Hepatocyte (in vitro differentiated cells): ENCODE results near the gene MIGA2. TPM values are rescaled to one million over a fixed set of nuclear protein-coding genes. Genes with fewer than 3 reads are reported as not detected.

ENCODE experiments used
- DNase-seq: peaks from one replicate; pipeline ENCODE4 v3.0.0-alpha.2; 2016; ENCODE audit warnings: low spot score
- H2AFZ ChIP-seq: fragments of 200-600 bp; sonication (generic); 2 replicates; pipeline ENCODE4 v1.6.0; 2016; ENCODE audit warnings: antibody characterized with exemption, mild to moderate bottlenecking
- H3K27ac ChIP-seq: fragments of 200-600 bp; sonication (generic); 2 replicates; pipeline ENCODE4 v1.5.1; 2016; ENCODE audit warnings: mild to moderate bottlenecking
- H3K27me3 ChIP-seq: fragments of 200-600 bp; sonication (generic); 2 replicates; pipeline ENCODE4 v1.6.1; 2016
- H3K36me3 ChIP-seq: fragments of 200-600 bp; sonication (generic); replicated peaks from 2 replicates; pipeline ENCODE4 v1.5.1; 2016; ENCODE audit warnings: low read depth; ENCODE audit not compliant: insufficient read depth
- H3K4me1 ChIP-seq: fragments of 200-600 bp; sonication (generic); 2 replicates; pipeline ENCODE4 v1.5.1; 2016; ENCODE audit warnings: mild to moderate bottlenecking, moderate library complexity; ENCODE audit not compliant: insufficient read depth
- H3K4me2 ChIP-seq: fragments of 200-600 bp; sonication (generic); 2 replicates; pipeline ENCODE4 v1.6.0; 2016
- H3K4me3 ChIP-seq: fragments of 200-600 bp; sonication (generic); 2 replicates; pipeline ENCODE4 v1.5.1; 2016; ENCODE audit warnings: mild to moderate bottlenecking
- H3K79me2 ChIP-seq: fragments of 200-600 bp; sonication (generic); 2 replicates; pipeline ENCODE4 v1.6.0; 2017; ENCODE audit warnings: mild to moderate bottlenecking
- H3K9me2 ChIP-seq: fragments of 200-600 bp; sonication (generic); replicated peaks from 2 replicates; pipeline ENCODE4 v1.6.0; 2017; ENCODE audit warnings: mild to moderate bottlenecking; ENCODE audit not compliant: insufficient read depth
- H3K9me3 ChIP-seq: fragments of 200-600 bp; sonication (generic); 2 replicates; pipeline ENCODE4 v1.5.1; 2016; ENCODE audit warnings: low read depth, mild to moderate bottlenecking
- H4K20me1 ChIP-seq: fragments of 200-600 bp; sonication (generic); 2 replicates; pipeline ENCODE4 v1.6.0; 2016; ENCODE audit warnings: mild to moderate bottlenecking; ENCODE audit not compliant: insufficient read depth, poor library complexity, severe bottlenecking
- EZH2 ChIP-seq: fragments of 200-600 bp; sonication (generic); IDR thresholded peaks from 2 replicates; pipeline ENCODE4 v1.6.1; 2016; ENCODE audit warnings: antibody characterized with exemption, mild to moderate bottlenecking, borderline replicate concordance
- EZH2phosphoT487 ChIP-seq: fragments of 200-600 bp; sonication (generic); IDR thresholded peaks from one replicate; pipeline ENCODE4 v1.6.1; 2018; ENCODE audit warnings: antibody characterized with exemption, mild to moderate bottlenecking, low read depth, moderate library complexity; ENCODE audit not compliant: unreplicated experiment, severe bottlenecking
- WGBS: methylation state at CpG from one replicate; pipeline ENCODE4 v1.1.6; 2016; ENCODE audit warnings: low lambda C conversion rate; ENCODE audit errors: missing lambda C conversion rate; 5-methylcytosine and 5-hydroxymethylcytosine counted together
- polyA plus RNA-seq: library from polyadenylated mRNA; unstranded; fragments of >200 nt; fragmentation: Nextera tagmentation; extraction: Ambion mirVana; gene quantifications from 2 replicates; pipeline ENCODE4 v1.2.1, GENCODE V29; 2016
- total RNA-seq: library from RNA; depleted of rRNA; stranded (reverse); fragments of >200 nt; gene quantifications from 2 replicates; pipeline ENCODE4 v1.2.3, GENCODE V29; 2014
- TF ChIP-seq, protein P1 (sequence below): fragments of 200-600 bp; sonication (generic); IDR thresholded peaks from 2 replicates; pipeline ENCODE4 v1.5.1; 2016; ENCODE audit warnings: antibody characterized with exemption, mild to moderate bottlenecking; ENCODE audit not compliant: poor library complexity

The MIGA2 gene
- total and polyA plus RNA-seq, 2 experiments from 2014 or later: 23.4 to 29.5 TPM

DNA sequence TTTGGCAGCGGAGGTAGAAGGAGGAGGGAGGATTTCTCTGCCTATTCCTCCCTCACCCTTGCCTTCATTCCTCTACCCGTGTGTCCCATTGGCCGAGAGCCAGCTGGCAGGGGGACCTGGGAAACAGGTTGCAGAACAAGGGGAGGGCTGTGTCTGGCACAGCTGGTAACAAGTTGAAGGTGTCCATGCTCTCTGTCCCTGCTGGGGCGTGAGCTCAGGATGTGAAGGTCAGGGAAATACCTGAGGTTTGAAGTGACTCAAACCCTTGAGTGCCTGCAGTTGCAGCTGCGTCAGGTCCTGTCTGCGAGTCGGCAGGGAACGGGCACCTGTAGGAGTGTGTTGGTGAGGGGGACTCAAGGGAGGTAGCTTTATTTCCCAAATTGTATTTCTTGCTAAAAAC is 16.2 kb downstream of the MIGA2 start:
- H3K27ac ChIP-seq: no peak overlapping the region

DNA sequence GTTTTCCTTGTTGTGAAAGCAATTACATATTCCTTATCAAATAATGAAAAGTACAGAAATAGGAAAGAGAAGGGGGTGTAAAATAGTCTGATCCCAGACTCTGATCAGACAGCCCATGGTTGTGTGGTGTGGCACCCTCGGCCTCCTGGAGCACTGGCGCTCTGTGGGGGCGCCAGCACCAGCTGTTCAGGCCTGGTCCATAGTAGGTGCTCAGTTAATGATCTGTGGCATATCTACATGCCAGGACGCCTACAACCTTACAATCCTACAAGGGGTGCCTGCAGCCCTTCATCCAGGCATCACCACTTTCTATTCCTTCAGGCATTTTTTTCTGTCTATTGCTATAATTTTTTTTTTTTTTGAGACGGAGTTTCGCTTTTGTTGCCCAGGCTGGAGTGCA is 16.6 kb downstream of the MIGA2 start:
- H3K4me3 ChIP-seq: no peak overlapping the region
- H3K36me3 ChIP-seq: no peaks in the 10 kb centered on the region
- H4K20me1 ChIP-seq: no peaks in the 10 kb centered on the region
- TF ChIP-seq, protein P1, sequence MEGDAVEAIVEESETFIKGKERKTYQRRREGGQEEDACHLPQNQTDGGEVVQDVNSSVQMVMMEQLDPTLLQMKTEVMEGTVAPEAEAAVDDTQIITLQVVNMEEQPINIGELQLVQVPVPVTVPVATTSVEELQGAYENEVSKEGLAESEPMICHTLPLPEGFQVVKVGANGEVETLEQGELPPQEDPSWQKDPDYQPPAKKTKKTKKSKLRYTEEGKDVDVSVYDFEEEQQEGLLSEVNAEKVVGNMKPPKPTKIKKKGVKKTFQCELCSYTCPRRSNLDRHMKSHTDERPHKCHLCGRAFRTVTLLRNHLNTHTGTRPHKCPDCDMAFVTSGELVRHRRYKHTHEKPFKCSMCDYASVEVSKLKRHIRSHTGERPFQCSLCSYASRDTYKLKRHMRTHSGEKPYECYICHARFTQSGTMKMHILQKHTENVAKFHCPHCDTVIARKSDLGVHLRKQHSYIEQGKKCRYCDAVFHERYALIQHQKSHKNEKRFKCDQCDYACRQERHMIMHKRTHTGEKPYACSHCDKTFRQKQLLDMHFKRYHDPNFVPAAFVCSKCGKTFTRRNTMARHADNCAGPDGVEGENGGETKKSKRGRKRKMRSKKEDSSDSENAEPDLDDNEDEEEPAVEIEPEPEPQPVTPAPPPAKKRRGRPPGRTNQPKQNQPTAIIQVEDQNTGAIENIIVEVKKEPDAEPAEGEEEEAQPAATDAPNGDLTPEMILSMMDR: no peak
- no peak for TF ChIP-seq EZH2phosphoT487
- TF ChIP-seq EZH2: no peak
- H3K9me3 ChIP-seq: no peaks in the 10 kb centered on the region
- H3K4me2 ChIP-seq: no peak overlapping the region
- H3K79me2 ChIP-seq: no peaks in the 10 kb centered on the region
- H3K27ac ChIP-seq: no peak overlapping the region
- DNase-seq: no peak
- H2AFZ ChIP-seq: no peak overlapping the region
- H3K9me2 ChIP-seq: no peaks in the 10 kb centered on the region
- 100% methylated on average over 6 of the region's 6 CpGs for WGBS
- H3K27me3 ChIP-seq: no peaks in the 10 kb centered on the region
- H3K4me1 ChIP-seq: no peaks in the 10 kb centered on the region

More for the DNA sequence above, 16.2 kb downstream of the MIGA2 start:
- no peaks in the 10 kb centered on the region for H3K79me2 ChIP-seq
- H3K4me2 ChIP-seq: no peak overlapping the region
- H3K27me3 ChIP-seq: no peaks in the 10 kb centered on the region
- no peak for DNase-seq
- H3K9me2 ChIP-seq: no peaks in the 10 kb centered on the region
- TF ChIP-seq EZH2phosphoT487: no peak
- WGBS: 89% methylated on average over 8 of the region's 8 CpGs
- H3K4me1 ChIP-seq: no peaks in the 10 kb centered on the region
- no peaks in the 10 kb centered on the region for H4K20me1 ChIP-seq
- H3K36me3 ChIP-seq: no peaks in the 10 kb centered on the region
- H3K4me3 ChIP-seq: no peak overlapping the region
- no peaks in the 10 kb centered on the region for H3K9me3 ChIP-seq
- no peak overlapping the region for H2AFZ ChIP-seq

DNA sequence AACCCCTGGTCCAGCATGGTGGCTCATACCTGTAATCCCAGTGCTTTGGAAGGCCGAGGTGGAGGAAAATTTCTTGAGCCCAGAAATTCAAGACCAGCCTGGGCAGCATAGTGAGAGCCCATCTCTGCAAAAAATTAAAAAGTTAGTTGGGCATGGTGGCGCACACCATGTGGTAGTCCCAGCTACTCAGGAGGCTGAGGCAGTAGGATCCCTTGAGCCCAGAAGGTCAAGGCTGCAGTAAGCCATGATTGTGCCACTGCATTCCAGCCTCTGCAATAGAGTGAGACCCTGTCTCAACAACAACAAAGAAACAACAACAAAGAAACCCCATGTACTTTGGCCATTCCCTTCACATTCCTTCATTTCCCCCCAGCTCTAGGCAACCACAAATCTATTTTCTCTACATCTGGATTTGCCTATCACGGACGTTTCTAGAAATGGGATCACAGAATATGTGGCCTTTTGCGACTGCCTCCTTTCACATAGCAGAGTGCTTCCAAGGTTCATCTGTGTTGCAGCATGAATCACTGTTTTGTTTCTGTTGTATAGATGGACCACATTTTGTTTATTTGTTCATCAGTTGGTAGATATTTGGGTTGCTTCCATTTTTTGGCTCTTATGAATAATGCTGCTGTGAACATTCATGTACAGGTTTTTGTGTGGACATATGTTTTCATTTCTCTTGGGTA is 17.9 kb downstream of the MIGA2 start:
- H3K4me2 ChIP-seq: no peak overlapping the region
- H4K20me1 ChIP-seq: no peaks in the 10 kb centered on the region
- TF ChIP-seq EZH2: no peak
- TF ChIP-seq, protein P1: no peak
- no peak for TF ChIP-seq EZH2phosphoT487
- H3K27me3 ChIP-seq: no peaks in the 10 kb centered on the region
- no peaks in the 10 kb centered on the region for H3K9me3 ChIP-seq
- no peak overlapping the region for H3K4me3 ChIP-seq
- H3K4me1 ChIP-seq: no peaks in the 10 kb centered on the region
- WGBS: 86% methylated on average over 5 of the region's 5 CpGs
- no peaks in the 10 kb centered on the region for H3K36me3 ChIP-seq
- no peak for DNase-seq
- H3K9me2 ChIP-seq: no peaks in the 10 kb centered on the region
- no peaks in the 10 kb centered on the region for H3K79me2 ChIP-seq
- H2AFZ ChIP-seq: no peak overlapping the region
- H3K27ac ChIP-seq: no peak overlapping the region

DNA sequence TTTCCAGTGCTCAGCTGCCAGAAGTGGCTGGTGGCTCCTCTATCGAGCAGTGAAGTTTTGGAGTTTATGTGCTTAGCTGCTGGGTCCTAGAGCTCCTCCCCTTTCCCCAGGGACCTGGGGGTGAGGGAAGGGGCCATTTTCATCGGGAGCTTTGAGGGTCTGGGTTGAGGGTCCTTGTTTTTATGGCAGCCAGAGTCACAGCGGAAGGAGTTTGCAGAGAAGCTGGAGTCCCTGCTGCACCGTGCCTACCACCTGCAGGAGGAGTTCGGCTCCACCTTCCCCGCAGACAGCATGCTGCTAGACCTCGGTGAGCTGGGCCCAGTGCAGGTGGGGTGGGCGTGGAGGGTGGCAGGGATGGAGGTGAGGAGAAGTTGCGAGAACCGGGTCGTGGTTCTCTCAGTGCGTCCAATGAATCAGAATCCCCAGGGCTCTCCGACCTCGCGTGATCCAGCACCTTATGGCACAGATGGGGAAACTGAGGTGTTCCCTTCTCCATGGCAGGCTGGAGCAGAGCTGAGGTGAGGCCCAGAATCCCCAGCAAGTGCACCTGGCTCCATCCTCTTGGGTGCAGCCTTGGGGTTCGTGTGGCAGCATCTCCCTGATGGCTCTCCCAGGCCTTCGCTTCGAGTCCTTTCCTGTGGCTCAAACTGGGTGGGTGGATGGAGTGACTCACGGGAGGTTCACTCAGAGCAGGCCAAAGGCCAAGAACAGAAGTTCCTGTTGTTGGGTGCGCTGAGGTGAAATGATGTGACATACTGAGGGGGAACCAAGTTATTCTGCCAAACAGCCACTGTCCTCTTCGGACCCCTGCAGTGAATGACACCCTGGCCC is 22.8 kb downstream of the MIGA2 start:
- Histone ChIP-seq H3K9me2 (no peaks in the 10 kb centered on the region), H3K4me2 (no peak overlapping the region), H3K9me3 (no peaks in the 10 kb centered on the region), H3K79me2 (no peaks in the 10 kb centered on the region), H3K27ac (no peak overlapping the region), H3K4me1 (no peaks in the 10 kb centered on the region), H4K20me1 (no peaks in the 10 kb centered on the region), H3K36me3 (no peaks in the 10 kb centered on the region), H3K4me3 (no peak overlapping the region), H2AFZ (no peak overlapping the region), H3K27me3 (no peaks in the 10 kb centered on the region)
- WGBS: 93% methylated on average over 21 of the region's 21 CpGs
- DNase-seq: no peak
- TF ChIP-seq EZH2phosphoT487: no peak
- TF ChIP-seq, protein P1: no peak
- TF ChIP-seq EZH2: no peak
